HEK293T (cell line): ENCODE results near the gene CD2AP.
"Not testable (repeated sequence)": the region's sequence is repeated elsewhere in the genome, so short reads cannot be mapped to it uniquely, and the experiment has no call there.

Source experiments
- CTCF ChIA-PET: fragments of 350-600 bp; formaldehyde crosslinking; extraction: SDS; loops from one replicate; lab custom pipeline; 2021; ENCODE audit warnings: antibody characterized with exemption, inconsistent platforms; lab: Yijun Ruan, JAX
- POLR2A ChIA-PET: fragments of 350-600 bp; formaldehyde crosslinking; extraction: SDS; loops from one replicate; lab custom pipeline; 2020; ENCODE audit warnings: antibody characterized with exemption, inconsistent platforms; lab: Yijun Ruan, JAX
- DNase-seq: peaks from one replicate; pipeline ENCODE4 v3.0.0; 2012; ENCODE audit warnings: mixed read lengths; ENCODE audit errors: extremely low spot score
- ARNT ChIP-seq: fragments of 450-650 bp; IDR thresholded peaks from 2 replicates; pipeline ENCODE4 v1.6.1; 2017; ENCODE audit warnings: mild to moderate bottlenecking
- BHLHE40 ChIP-seq: fragments of 450-650 bp; IDR thresholded peaks from 2 replicates; pipeline ENCODE4 v1.6.1; 2016; ENCODE audit warnings: mild to moderate bottlenecking, moderate library complexity, borderline replicate concordance
- CTBP1 ChIP-seq: fragments of 450-650 bp; IDR thresholded peaks from 2 replicates; pipeline ENCODE4 v1.6.1; 2016; ENCODE audit warnings: borderline replicate concordance
- ELF4 ChIP-seq: fragments of 450-650 bp; IDR thresholded peaks from 2 replicates; pipeline ENCODE4 v1.6.1; 2017; ENCODE audit warnings: antibody characterized with exemption
- FOXA1 ChIP-seq: fragments of 450-650 bp; IDR thresholded peaks from 2 replicates; pipeline ENCODE4 v1.6.1; 2016; ENCODE audit warnings: mild to moderate bottlenecking
- FOXK2 ChIP-seq: fragments of 450-650 bp; IDR thresholded peaks from 2 replicates; pipeline ENCODE4 v1.6.1; 2016; ENCODE audit warnings: mild to moderate bottlenecking
- FOXM1 ChIP-seq: fragments of 450-650 bp; IDR thresholded peaks from 2 replicates; pipeline ENCODE4 v1.6.1; 2017; ENCODE audit warnings: mild to moderate bottlenecking, borderline replicate concordance
- HDGF ChIP-seq: fragments of 450-650 bp; IDR thresholded peaks from 2 replicates; pipeline ENCODE4 v1.6.1; 2017; ENCODE audit warnings: antibody characterized with exemption, borderline replicate concordance
- L3MBTL2 ChIP-seq: fragments of 450-650 bp; conservative IDR thresholded peaks from 2 replicates; pipeline ENCODE4 v1.6.1; 2016; ENCODE audit warnings: mild to moderate bottlenecking
- LEF1 ChIP-seq: fragments of 450-650 bp; IDR thresholded peaks from 2 replicates; pipeline ENCODE4 v1.6.1; 2017; ENCODE audit warnings: mild to moderate bottlenecking, borderline replicate concordance
- NFRKB ChIP-seq: fragments of 450-650 bp; IDR thresholded peaks from 2 replicates; pipeline ENCODE4 v1.6.1; 2016; ENCODE audit warnings: mild to moderate bottlenecking, moderate library complexity
- SP1 ChIP-seq: fragments of 450-650 bp; IDR thresholded peaks from 2 replicates; pipeline ENCODE4 v1.6.1; 2017
- SUZ12 ChIP-seq: fragments of 450-650 bp; IDR thresholded peaks from 2 replicates; pipeline ENCODE4 v1.6.1; 2016; ENCODE audit warnings: mild to moderate bottlenecking
- TARDBP ChIP-seq: fragments of 450-650 bp; IDR thresholded peaks from 2 replicates; pipeline ENCODE4 v1.6.1; 2016
- ZNF384 ChIP-seq: fragments of 450-650 bp; IDR thresholded peaks from 2 replicates; pipeline ENCODE4 v1.6.1; 2016
- TF ChIP-seq, protein P1 (sequence below): fragments of 450-650 bp; IDR thresholded peaks from 2 replicates; pipeline ENCODE4 v1.6.1; 2016

The CD2AP gene

DNA sequence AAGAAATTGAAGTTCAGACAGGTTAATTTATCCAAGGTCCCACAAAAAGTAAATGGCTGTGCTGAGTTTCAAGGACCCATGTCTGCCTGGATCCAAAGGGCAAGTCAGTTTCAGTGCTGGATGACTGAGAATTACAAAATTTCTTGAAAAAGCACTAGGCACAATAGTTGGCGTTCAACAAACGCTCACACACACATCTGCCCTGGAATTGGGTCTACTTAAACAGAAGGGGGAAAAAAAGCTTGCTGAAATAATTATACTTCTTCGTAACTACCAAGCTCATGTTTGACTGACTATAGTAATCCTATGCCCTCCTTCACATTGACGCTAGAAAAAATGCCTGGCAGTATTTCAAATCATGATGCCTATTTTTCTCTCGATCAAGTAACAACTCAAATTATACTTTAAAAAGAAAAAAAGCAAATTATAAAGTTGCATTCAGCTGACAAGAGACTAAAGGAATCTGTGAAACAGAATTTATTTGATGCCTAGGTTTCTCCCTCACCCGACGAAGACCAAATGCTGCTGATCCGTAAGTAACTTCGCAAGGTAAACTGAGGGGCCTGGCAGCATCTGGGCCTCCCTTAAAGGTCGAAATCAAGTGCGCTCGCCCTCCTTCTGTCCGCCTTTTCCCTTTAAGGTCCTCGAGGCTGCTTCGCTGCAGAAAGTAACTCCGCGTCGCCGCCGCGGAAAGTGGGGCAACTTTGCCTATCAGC is 650 bp upstream of the CD2AP start:
- TF ChIP-seq ELF4 = no peak
- TF ChIP-seq CTBP1 = no peak
- TF ChIP-seq L3MBTL2 = peak; percentile 58; the same call in 1 of the 2 replicates
- TF ChIP-seq FOXM1 = no peak
- no peak for TF ChIP-seq SP1
- no peak for TF ChIP-seq ARNT
- no peak for TF ChIP-seq TARDBP
- CTCF ChIA-PET = interaction anchor here (0.6 to 0.9 kb wide), 4 partner anchors 14 to 382 kb away, joined by 3 read pairs; no protein-coding TSS in a partner anchor
- POLR2A ChIA-PET = interaction anchor here (0.6 to 2.5 kb wide), 21 partner anchors 9 to 1663 kb away, joined by 3 to 16 read pairs (median 5); no protein-coding TSS in a partner anchor
- DNase-seq = no peak

DNA sequence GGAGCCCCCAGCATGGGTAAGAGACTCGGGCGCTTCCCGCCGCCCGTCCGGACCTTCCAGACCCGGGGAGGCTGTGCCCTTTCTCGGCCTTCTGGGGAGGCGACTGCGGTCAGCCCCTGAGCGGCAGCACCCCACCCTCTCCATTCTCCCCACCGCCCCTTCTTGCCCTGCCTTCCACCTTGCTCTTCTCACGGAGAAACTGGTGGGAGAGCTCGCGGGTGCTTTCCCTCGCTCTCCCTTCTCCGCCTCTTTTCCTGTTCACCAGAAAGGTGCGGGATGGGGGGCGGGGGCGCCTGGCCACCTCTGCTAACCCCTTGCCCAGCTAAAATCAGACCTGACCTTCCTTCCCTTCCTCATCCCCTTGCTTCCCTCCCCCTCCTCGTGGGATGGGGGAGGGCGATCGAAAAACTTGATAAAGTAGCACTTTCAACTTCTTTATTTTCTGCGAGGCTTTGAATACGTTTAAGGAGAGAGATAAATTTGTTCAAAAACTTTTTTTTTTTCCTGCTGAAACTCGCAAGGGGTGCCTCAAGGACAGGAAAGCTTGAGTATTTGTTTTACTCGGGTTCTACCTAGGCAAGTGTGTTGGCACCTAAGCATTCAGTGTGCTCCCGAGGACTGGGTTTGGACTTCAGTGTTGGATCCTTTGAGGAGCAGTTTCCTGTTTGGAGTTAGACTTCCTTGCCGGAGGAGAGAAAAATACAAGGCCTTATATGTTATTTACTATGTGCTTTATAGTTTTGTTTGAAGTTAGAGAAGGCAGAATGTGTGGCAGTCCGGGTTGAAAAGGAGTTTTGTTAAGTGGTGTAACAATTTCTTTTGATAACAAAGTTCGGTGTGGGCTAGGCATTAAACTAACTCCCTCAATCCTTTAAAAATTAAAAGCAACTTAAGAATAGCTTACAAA is 897 bp downstream of the CD2AP start:
- no peak for DNase-seq
- TF ChIP-seq CTBP1 (no peak), BHLHE40 (no peak), SP1 (no peak), ELF4 (no peak), FOXA1 (no peak), TARDBP (no peak), L3MBTL2 (no peak), LEF1 (no peak), FOXK2 (no peak)
- ChIA-PET CTCF (interaction anchor here (0.7 to 0.8 kb wide), 2 partner anchors 65 to 386 kb away, joined by 3 to 10 read pairs; no protein-coding TSS in a partner anchor), POLR2A (interaction anchor here (0.5 to 2.5 kb wide), 21 partner anchors 8 to 303 kb away, joined by 3 to 16 read pairs (median 5); no protein-coding TSS in a partner anchor)

DNA sequence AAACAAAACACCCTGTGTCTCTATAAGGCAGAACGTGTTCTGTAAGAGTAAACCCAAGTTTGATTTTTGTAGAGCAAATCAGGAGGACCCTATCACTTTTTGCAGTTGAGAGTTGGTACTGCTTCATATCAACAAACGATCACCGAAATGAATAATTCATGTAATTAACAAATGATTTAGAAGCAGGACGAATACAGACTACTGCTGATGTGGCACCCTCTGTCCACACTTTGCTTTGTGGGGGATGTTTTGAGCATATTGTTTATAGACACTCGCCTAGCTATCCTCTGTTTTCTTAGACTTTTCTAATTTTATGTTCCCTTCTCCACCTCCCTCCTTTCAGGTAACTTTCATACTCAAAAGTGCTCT is 1.5 kb downstream of the CD2AP start:
- ChIA-PET POLR2A (interaction anchor here (1.4 to 2.0 kb wide), 3 partner anchors 60 to 203 kb away, joined by 3 to 11 read pairs (median 5); no protein-coding TSS in a partner anchor), CTCF (interaction anchor here (0.8 kb wide), 1 partner anchor 65 kb away, joined by 3 read pairs; no protein-coding TSS in a partner anchor)
- no peak for DNase-seq
- TF ChIP-seq FOXM1 (no peak), ELF4 (no peak), LEF1 (no peak), L3MBTL2 (no peak), FOXA1 (no peak), NFRKB (no peak), FOXK2 (no peak), ARNT (no peak), HDGF (no peak), SP1 (no peak), BHLHE40 (no peak)

DNA sequence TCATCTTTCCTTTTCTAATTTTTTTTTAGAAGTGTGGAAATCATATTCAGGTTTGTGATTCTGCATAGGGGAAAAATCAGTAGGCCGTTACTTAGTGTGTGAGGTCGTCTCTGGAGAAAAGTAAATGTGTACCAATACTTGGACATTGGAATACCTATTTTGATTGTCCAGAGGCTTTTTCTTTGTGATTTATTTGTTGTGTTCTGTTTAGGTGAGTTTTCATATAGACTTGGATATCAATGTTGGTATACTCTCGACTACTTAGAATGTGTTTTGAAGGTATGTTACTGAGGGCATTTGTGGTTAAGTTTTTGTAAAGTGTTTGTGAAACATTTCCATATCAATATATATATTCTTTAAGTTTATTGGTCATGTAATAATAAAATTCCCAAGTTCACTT is 2.3 kb downstream of the CD2AP start:
- TF ChIP-seq FOXM1 (no peak), FOXK2 (no peak), TARDBP (no peak), ARNT (no peak), LEF1 (no peak), BHLHE40 (no peak), ELF4 (no peak), HDGF (no peak), L3MBTL2 (no peak), SP1 (no peak), SUZ12 (no peak), NFRKB (no peak), FOXA1 (no peak), ZNF384 (no peak), CTBP1 (no peak)
- TF ChIP-seq, protein P1, sequence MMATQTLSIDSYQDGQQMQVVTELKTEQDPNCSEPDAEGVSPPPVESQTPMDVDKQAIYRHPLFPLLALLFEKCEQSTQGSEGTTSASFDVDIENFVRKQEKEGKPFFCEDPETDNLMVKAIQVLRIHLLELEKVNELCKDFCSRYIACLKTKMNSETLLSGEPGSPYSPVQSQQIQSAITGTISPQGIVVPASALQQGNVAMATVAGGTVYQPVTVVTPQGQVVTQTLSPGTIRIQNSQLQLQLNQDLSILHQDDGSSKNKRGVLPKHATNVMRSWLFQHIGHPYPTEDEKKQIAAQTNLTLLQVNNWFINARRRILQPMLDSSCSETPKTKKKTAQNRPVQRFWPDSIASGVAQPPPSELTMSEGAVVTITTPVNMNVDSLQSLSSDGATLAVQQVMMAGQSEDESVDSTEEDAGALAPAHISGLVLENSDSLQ = no peak
- CTCF ChIA-PET = interaction anchor here (0.8 kb wide), 1 partner anchor 66 kb away, joined by 3 read pairs; no protein-coding TSS in a partner anchor
- DNase-seq = no peak
- POLR2A ChIA-PET = no interaction called here

DNA sequence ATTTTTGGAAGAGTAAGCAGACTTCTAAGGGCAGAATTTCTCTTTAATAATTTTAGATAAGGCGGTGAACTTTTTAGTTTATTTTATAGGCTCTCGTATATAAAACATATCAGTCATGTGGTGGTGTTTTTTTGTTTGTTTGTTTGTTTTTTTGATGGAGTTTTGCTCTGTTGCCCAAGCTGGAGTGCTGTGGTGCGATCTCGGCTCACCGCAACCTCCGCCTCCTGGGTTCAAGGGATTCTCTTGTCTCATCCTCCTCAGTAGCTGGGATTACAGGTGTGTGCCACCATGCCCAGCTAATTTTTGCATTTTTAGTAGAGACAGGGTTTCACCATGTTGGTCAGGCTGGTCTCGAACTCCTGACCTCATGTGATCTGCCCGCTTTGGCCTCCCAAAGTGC is 3.6 kb downstream of the CD2AP start:
- DNase-seq, POLR2A ChIA-PET, CTCF ChIA-PET: not testable (repeated sequence)

DNA sequence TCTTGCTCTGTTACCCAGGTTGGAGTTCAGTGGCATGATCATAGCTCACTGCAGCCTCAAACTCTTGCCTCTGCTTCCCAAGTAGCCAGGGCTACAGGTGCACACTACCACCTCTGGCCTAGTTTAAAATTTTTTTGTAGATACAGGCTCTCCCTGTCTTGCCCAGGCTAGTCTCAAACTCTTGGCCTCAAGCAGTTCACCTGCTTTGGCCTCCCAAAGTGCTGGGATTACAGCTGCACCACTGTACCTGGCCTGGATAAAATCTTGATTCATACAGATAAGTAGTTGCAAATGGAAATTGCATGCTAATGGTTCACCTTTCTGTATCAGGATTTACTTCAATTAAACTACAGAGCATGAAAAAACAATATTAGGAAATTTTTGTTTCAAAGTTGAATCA is 4.2 kb downstream of the CD2AP start:
- no peak for DNase-seq
- CTCF ChIA-PET = no interaction called here
- POLR2A ChIA-PET = no interaction called here
- TF ChIP-seq ELF4 (no peak), NFRKB (no peak)

DNA sequence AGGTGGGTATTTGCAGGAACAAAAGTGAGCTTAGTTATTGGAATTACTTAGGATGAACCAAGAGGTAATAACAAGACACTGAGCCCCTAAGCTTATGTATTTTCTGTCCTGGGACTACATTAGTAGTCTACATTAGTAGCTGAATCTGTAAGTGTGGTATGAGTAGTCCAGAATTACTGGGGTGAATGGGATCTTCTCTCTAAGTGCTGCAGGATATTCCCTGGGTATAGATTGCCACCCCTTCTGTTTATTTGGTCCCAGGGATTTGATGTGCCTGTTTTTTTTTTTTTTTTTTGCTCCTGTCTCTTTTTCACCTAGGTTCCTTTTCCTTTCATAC is 5.9 kb downstream of the CD2AP start:
- CTCF ChIA-PET = interaction anchor here (0.8 kb wide), 1 partner anchor 71 kb away, joined by 3 read pairs; no protein-coding TSS in a partner anchor
- no peak for DNase-seq
- POLR2A ChIA-PET = no interaction called here
- peak; percentile 58 for TF ChIP-seq ZNF384
- no peak for TF ChIP-seq HDGF
- TF ChIP-seq ARNT = no peak
